Mesendoderm (in vitro differentiated cells): ENCODE results near the gene LARP6.
"Not testable (repeated sequence)": the region's sequence is repeated elsewhere in the genome, so short reads cannot be mapped to it uniquely, and the experiment has no call there.

Experiments used
- DNase-seq: peaks from one replicate; pipeline ENCODE4 v3.0.0; 2013
- H2AK5ac ChIP-seq: 2 replicates; pipeline ENCODE4 v1.6.1; 2013; ENCODE audit warnings: low read length, inconsistent platforms
- H2BK120ac ChIP-seq: 2 replicates; pipeline ENCODE4 v1.6.1; 2013; ENCODE audit warnings: low read depth, mild to moderate bottlenecking, low read length, moderate library complexity, mixed read lengths
- H2BK15ac ChIP-seq: replicated peaks from 2 replicates; pipeline ENCODE4 v1.6.1; 2013; ENCODE audit warnings: low read depth, mild to moderate bottlenecking, moderate library complexity
- H2BK5ac ChIP-seq: 2 replicates; pipeline ENCODE4 v1.6.1; 2013; ENCODE audit warnings: low read length, inconsistent platforms
- H3K18ac ChIP-seq: 2 replicates; pipeline ENCODE4 v1.6.1; 2013; ENCODE audit warnings: mild to moderate bottlenecking, low read length, mixed read lengths
- H3K23ac ChIP-seq: one replicate; pipeline ENCODE4 v1.6.1; 2013; ENCODE audit warnings: low read length
- H3K27ac ChIP-seq: 2 replicates; pipeline ENCODE4 v1.5.1; 2013; ENCODE audit warnings: low read depth, mild to moderate bottlenecking, inconsistent platforms, low read length, moderate library complexity
- H3K27me3 ChIP-seq: 2 replicates; pipeline ENCODE4 v1.6.1; 2013; ENCODE audit warnings: low read length, control low read depth, mild to moderate bottlenecking, inconsistent platforms; ENCODE audit not compliant: insufficient read depth, poor library complexity
- H3K36me3 ChIP-seq: 2 replicates; pipeline ENCODE4 v1.6.1; 2013; ENCODE audit warnings: low read length, inconsistent platforms; ENCODE audit not compliant: control insufficient read depth, insufficient read depth
- H3K4ac ChIP-seq: one replicate; pipeline ENCODE4 v1.6.1; 2013; ENCODE audit warnings: low read depth, mild to moderate bottlenecking, low read length, moderate library complexity
- H3K4me1 ChIP-seq: 2 replicates; pipeline ENCODE4 v1.6.1; 2013; ENCODE audit warnings: low read depth, low read length, inconsistent platforms; ENCODE audit not compliant: control insufficient read depth
- H3K4me2 ChIP-seq: 2 replicates; pipeline ENCODE4 v1.6.1; 2013; ENCODE audit warnings: low read length
- H3K4me3 ChIP-seq: 2 replicates; pipeline ENCODE4 v1.5.1; 2013; ENCODE audit warnings: mild to moderate bottlenecking, low read length
- H3K56ac ChIP-seq: one replicate; pipeline ENCODE4 v1.6.1; 2013; ENCODE audit warnings: low read length
- H3K79me1 ChIP-seq: 2 replicates; pipeline ENCODE4 v1.6.1; 2013; ENCODE audit warnings: low read length, inconsistent platforms
- H3K79me2 ChIP-seq: 2 replicates; pipeline ENCODE4 v1.6.1; 2013; ENCODE audit warnings: mild to moderate bottlenecking, low read length; ENCODE audit not compliant: control insufficient read depth, insufficient read depth
- H3K9ac ChIP-seq: 2 replicates; pipeline ENCODE4 v1.6.1; 2013; ENCODE audit warnings: low read length, inconsistent platforms
- H4K5ac ChIP-seq: one replicate; pipeline ENCODE4 v1.6.1; 2013; ENCODE audit warnings: low read length
- H4K8ac ChIP-seq: one replicate; pipeline ENCODE4 v1.6.1; 2013; ENCODE audit warnings: low read depth, mild to moderate bottlenecking, control low read depth, low read length, moderate library complexity
- WGBS: extraction: QIAGEN DNeasy Blood & Tissue Kit; methylation state at CpG from one replicate; pipeline ENCODE4 v1.1.7; 2013; ENCODE audit warnings: low lambda C conversion rate, missing lambda C conversion rate; ENCODE audit not compliant: insufficient coverage; ENCODE audit errors: extremely low coverage; 5-methylcytosine and 5-hydroxymethylcytosine counted together

The LARP6 gene

GRCh38 chr15:70815604-70816003 lies 38.4 kb downstream of the LARP6 start:
- Histone ChIP-seq H3K27ac (peak overlapping the region; percentile 83), H3K79me2 (no peaks in the 10 kb centered on the region), H3K27me3 (no peaks in the 10 kb centered on the region), H3K9ac (no peak overlapping the region), H2BK5ac (peak overlapping the region; percentile 89), H4K5ac (no peak overlapping the region), H3K36me3 (no peaks in the 10 kb centered on the region), H3K4me3 (no peak overlapping the region), H2AK5ac (peak overlapping the region; percentile 77), H3K4ac (peak overlapping the region; percentile 63), H3K23ac (no peak overlapping the region), H3K56ac (peak overlapping the region; percentile 66), H2BK15ac (no peak overlapping the region), H3K79me1 (no peaks in the 10 kb centered on the region), H3K4me2 (no peak overlapping the region), H4K8ac (no peak overlapping the region), H2BK120ac (no peak overlapping the region), H3K18ac (peak overlapping the region; percentile 64), H3K4me1 (peaks cover 7% of the 10 kb centered on the region)
- no CpG with 5 or more reads among the region's 5 CpGs for WGBS
- DNase-seq, result no peak

GRCh38 chr15:70815011-70815410 lies 38.9 kb downstream of the LARP6 start:
- not testable (repeated sequence) for H3K18ac ChIP-seq, H3K4me2 ChIP-seq, H3K4me3 ChIP-seq, H3K36me3 ChIP-seq, H3K27me3 ChIP-seq, H2BK15ac ChIP-seq, H4K5ac ChIP-seq, H3K4me1 ChIP-seq, H2BK120ac ChIP-seq, H3K79me1 ChIP-seq, H2AK5ac ChIP-seq, H4K8ac ChIP-seq, H3K9ac ChIP-seq, H3K79me2 ChIP-seq, H3K23ac ChIP-seq, H3K56ac ChIP-seq
- peak overlapping the region; percentile 73 for H3K4ac ChIP-seq
- H3K27ac ChIP-seq, result peak overlapping the region; percentile 83
- DNase-seq, result peak; percentile 90
- whole genome bisulfite sequencing, result no CpG with 5 or more reads among the region's 4 CpGs
- H2BK5ac ChIP-seq, result peak overlapping the region; percentile 5

- Histone ChIP-seq H3K56ac (no peak overlapping the region), H3K4me2 (no peak overlapping the region), H3K27ac (no peak overlapping the region), H3K36me3 (no peaks in the 10 kb centered on the region), H3K4me3 (no peak overlapping the region), H2BK5ac (no peak overlapping the region), H3K79me2 (no peaks in the 10 kb centered on the region), H4K8ac (no peak overlapping the region), H3K23ac (no peak overlapping the region), H3K4ac (no peak overlapping the region), H2BK120ac (no peak overlapping the region), H3K27me3 (no peaks in the 10 kb centered on the region), H3K18ac (no peak overlapping the region), H3K4me1 (peaks cover 7% of the 10 kb centered on the region), H3K9ac (no peak overlapping the region), H4K5ac (no peak overlapping the region), H2AK5ac (no peak overlapping the region), H3K79me1 (no peaks in the 10 kb centered on the region), H2BK15ac (no peak overlapping the region)
- WGBS, result no CpG with 5 or more reads among the region's 4 CpGs
- DNase-seq, result no peak
These were observed 41.1 kb downstream of the LARP6 start for GRCh38 chr15:70812827-70813364.

- Histone ChIP-seq H4K5ac (no peak overlapping the region), H2AK5ac (no peak overlapping the region), H2BK5ac (no peak overlapping the region), H3K9ac (no peak overlapping the region), H3K23ac (no peak overlapping the region), H3K27ac (no peak overlapping the region), H3K4me2 (no peak overlapping the region), H3K4me3 (no peak overlapping the region), H3K79me1 (no peaks in the 10 kb centered on the region), H3K4me1 (peaks cover 7% of the 10 kb centered on the region), H3K27me3 (no peaks in the 10 kb centered on the region), H3K18ac (no peak overlapping the region), H2BK120ac (no peak overlapping the region), H2BK15ac (no peak overlapping the region), H4K8ac (no peak overlapping the region), H3K79me2 (no peaks in the 10 kb centered on the region), H3K4ac (no peak overlapping the region), H3K56ac (no peak overlapping the region), H3K36me3 (no peaks in the 10 kb centered on the region)
- WGBS, result no CpG with 5 or more reads among the region's 9 CpGs
- DNase-seq, result no peak
These were observed 42.9 kb downstream of the LARP6 start for GRCh38 chr15:70810916-70811578.

GRCh38 chr15:70806992-70807712 lies 46.8 kb downstream of the LARP6 start:
- H3K27ac ChIP-seq, result no peak overlapping the region
- H2BK5ac ChIP-seq, result no peak overlapping the region
- H3K36me3 ChIP-seq, result no peaks in the 10 kb centered on the region
- WGBS, result no CpG with 5 or more reads among the region's 9 CpGs
- no peak overlapping the region for H3K18ac ChIP-seq
- no peak overlapping the region for H4K8ac ChIP-seq
- H2BK120ac ChIP-seq, result no peak overlapping the region
- H3K4ac ChIP-seq, result no peak overlapping the region
- no peaks in the 10 kb centered on the region for H3K79me1 ChIP-seq
- no peak overlapping the region for H3K9ac ChIP-seq
- no peak overlapping the region for H2AK5ac ChIP-seq
- H4K5ac ChIP-seq, result no peak overlapping the region
- no peak overlapping the region for H3K56ac ChIP-seq
- DNase-seq, result no peak
- no peak overlapping the region for H2BK15ac ChIP-seq
- no peak overlapping the region for H3K23ac ChIP-seq
- no peak overlapping the region for H3K4me2 ChIP-seq
- H3K79me2 ChIP-seq, result no peaks in the 10 kb centered on the region
- no peaks in the 10 kb centered on the region for H3K27me3 ChIP-seq
- no peaks in the 10 kb centered on the region for H3K4me1 ChIP-seq
- no peak overlapping the region for H3K4me3 ChIP-seq
